Endothelial cell of umbilical vein (primary cell): ENCODE data around the gene SATB2. TPM values are rescaled to one million over a fixed set of nuclear protein-coding genes. Genes with fewer than 3 reads are reported as not detected.

Source experiments
- BruUV-seq: library from RNA; stranded (reverse); fragments of 400-500 nt; replicated peaks from 2 replicates; lab custom pipeline; 2021; lab: Mats Ljungman, UMichigan
- CTCF ChIA-PET: fragments of 300-600, 350-600 bp; sonication (Branson Sonifier 250); formaldehyde crosslinking; loops from one replicate; lab custom pipeline; 2021; ENCODE audit warnings: antibody characterized with exemption, inconsistent platforms; lab: Charles Lee
- POLR2A ChIA-PET: fragments of 300-600, 350-600 bp; sonication (Branson Sonifier 250); formaldehyde crosslinking; loops from one replicate; lab custom pipeline; 2021; ENCODE audit warnings: antibody characterized with exemption, inconsistent platforms; lab: Charles Lee
- DNase-seq: peaks from one replicate; pipeline ENCODE4 v3.0.0-alpha.2; 2011; ENCODE audit warnings: low read depth, low spot score
- FAIRE-seq: peaks from 2 replicates; lab custom pipeline; 2011; peaks lifted over from hg19 to GRCh38; lab: Jason Lieb, UNC
- H2AFZ ChIP-seq: 2 replicates; pipeline ENCODE4 v1.6.0; 2012; ENCODE audit warnings: low read depth, low read length, control low read depth, inconsistent platforms
- H3K27ac ChIP-seq: 2 replicates; pipeline ENCODE4 v1.5.1; 2011; ENCODE audit warnings: low read depth, mild to moderate bottlenecking, control low read depth, low read length, moderate library complexity; ENCODE audit not compliant: insufficient read depth
- H3K27me3 ChIP-seq, 2 experiments: 2 replicates each; pipeline versions ENCODE4 v1.6.0 to v1.6.1; 2011; ENCODE audit warnings: low read length in 2 of 2, mixed read lengths in 1 of 2; ENCODE audit not compliant: control insufficient read depth in 2 of 2, insufficient read depth in 2 of 2
- H3K36me3 ChIP-seq, 2 experiments: 2 replicates in 1 of 2; 3 replicates in 1 of 2; pipeline ENCODE4 v1.5.1; 2011; ENCODE audit warnings: low read length in 2 of 2, mild to moderate bottlenecking in 1 of 2, moderate library complexity in 1 of 2; ENCODE audit not compliant: control insufficient read depth in 2 of 2, insufficient read depth in 2 of 2; ENCODE audit errors: extremely low read depth in 1 of 2
- H3K4me1 ChIP-seq: 3 replicates; pipeline ENCODE4 v1.5.1; 2011; ENCODE audit warnings: mild to moderate bottlenecking, low read length; ENCODE audit not compliant: control insufficient read depth, insufficient read depth; ENCODE audit errors: extremely low read depth
- H3K4me2 ChIP-seq: 2 replicates; pipeline ENCODE4 v1.6.1; 2011; ENCODE audit warnings: low read length, control low read depth, mixed read lengths; ENCODE audit not compliant: insufficient read depth
- H3K4me3 ChIP-seq, 3 experiments: fragments of 200-600 bp in 1 of 3; sonication (generic), shearing (Covaris generic) in 1 of 3; replicated peaks in 1 of 3; 2 replicates each; pipeline ENCODE4 v1.5.1; 2011 to 2016; ENCODE audit warnings: control low read depth in 3 of 3, low read length in 3 of 3, mild to moderate bottlenecking in 2 of 3, inconsistent platforms in 1 of 3, low read depth in 1 of 3, moderate library complexity in 1 of 3; ENCODE audit not compliant: insufficient read depth in 1 of 3
- H3K79me2 ChIP-seq: 2 replicates; pipeline ENCODE4 v1.6.0; 2012; ENCODE audit warnings: low read length, inconsistent platforms; ENCODE audit not compliant: control insufficient read depth, insufficient read depth
- H3K9ac ChIP-seq: replicated peaks from 2 replicates; pipeline ENCODE3; 2011; ENCODE audit warnings: low read length, control low read depth; ENCODE audit not compliant: insufficient read depth; ENCODE audit errors: extremely low read depth
- H3K9me1 ChIP-seq: replicated peaks from 3 replicates; pipeline ENCODE4 v1.6.0; 2011; ENCODE audit warnings: mild to moderate bottlenecking, low read length; ENCODE audit not compliant: control insufficient read depth, insufficient read depth; ENCODE audit errors: extremely low read depth
- H3K9me3 ChIP-seq: replicated peaks from 2 replicates; pipeline ENCODE4 v1.5.1; 2012; ENCODE audit warnings: low read length, inconsistent platforms; ENCODE audit not compliant: control insufficient read depth, insufficient read depth
- H4K20me1 ChIP-seq: replicated peaks from 2 replicates; pipeline ENCODE3; 2011; ENCODE audit warnings: mild to moderate bottlenecking, low read length; ENCODE audit not compliant: control insufficient read depth, insufficient read depth; ENCODE audit errors: extremely low read depth
- CTCF ChIP-seq, 2 donors: IDR thresholded peaks; 1 replicate in 1 of 2; 2 replicates in 1 of 2; pipeline ENCODE4 v1.5.1; 2011; ENCODE audit warnings: low read length in 2 of 2, mild to moderate bottlenecking in 2 of 2, moderate library complexity in 2 of 2, control low read depth in 1 of 2, inconsistent platforms in 1 of 2, low read depth in 1 of 2; ENCODE audit not compliant: insufficient read depth in 1 of 2; ENCODE audit errors: extremely low read depth in 1 of 2
- EZH2 ChIP-seq: IDR thresholded peaks from 2 replicates; pipeline ENCODE4 v1.6.1; 2012; ENCODE audit warnings: borderline replicate concordance, low read depth, mild to moderate bottlenecking, moderate library complexity, low read length, inconsistent platforms; ENCODE audit not compliant: severe bottlenecking
- FOS ChIP-seq: IDR thresholded peaks from 2 replicates; pipeline ENCODE4 v1.6.1; 2011; ENCODE audit warnings: mild to moderate bottlenecking, low read length, moderate library complexity, borderline replicate concordance; ENCODE audit not compliant: insufficient read depth
- GATA2 ChIP-seq: IDR thresholded peaks from 2 replicates; pipeline ENCODE4 v1.7.0; 2011; ENCODE audit warnings: low read depth, mild to moderate bottlenecking, moderate library complexity, mixed read lengths, low read length; ENCODE audit not compliant: insufficient read length, insufficient read depth
- JUN ChIP-seq: IDR thresholded peaks from 2 replicates; pipeline ENCODE4 v1.6.1; 2011; ENCODE audit warnings: borderline replicate concordance, low read depth; ENCODE audit not compliant: insufficient read length, insufficient read depth
- MYC ChIP-seq: IDR thresholded peaks from one replicate; pipeline ENCODE4 v1.6.1; 2011; ENCODE audit warnings: mild to moderate bottlenecking, low read depth, low read length
- POLR2A ChIP-seq: IDR thresholded peaks from 2 replicates; pipeline ENCODE4 v1.6.1; 2012; ENCODE audit warnings: low read depth, mild to moderate bottlenecking, control low read depth, low read length
- POLR2AphosphoS5 ChIP-seq: IDR thresholded peaks from 2 replicates; pipeline ENCODE4 v1.6.1; 2012; ENCODE audit warnings: low read depth, mild to moderate bottlenecking, control low read depth, low read length, moderate library complexity; ENCODE audit not compliant: insufficient read depth
- dilution Hi-C: fragments of 300-500 bp; cut with MboI; formaldehyde crosslinking; loops from one replicate; pipeline ENCODE4 v1.15.0; 2019; ENCODE audit warnings: low sequenced_read_pairs; ENCODE audit not compliant: extremely low pct_ligation_motif_present
- intact Hi-C: fragments of 100-400 bp; cut with micrococcal nuclease; formaldehyde crosslinking; loops from one replicate; pipeline ENCODE4 v1.10.0; 2022
- polyA plus RNA-seq, 4 experiments: library from polyadenylated mRNA; depleted of rRNA in 3 of 4; stranded (reverse) in 3 of 4; unstranded in 1 of 4; fragments of >200 nt; gene quantifications; 2 replicates each; pipeline versions ENCODE4 v1.2.1 to v1.2.3, GENCODE V29; 2011 to 2012; ENCODE audit warnings: missing spikeins in 1 of 4
- total RNA-seq: library from RNA; stranded (reverse); gene quantifications from 2 replicates; pipeline ENCODE4 v1.2.3, GENCODE V29; 2021
- TF ChIP-seq, protein P1 (sequence below): IDR thresholded peaks from 2 replicates; pipeline ENCODE4 v1.6.1; 2011; ENCODE audit not compliant: insufficient read depth, insufficient read length

Gene SATB2
- total and polyA plus RNA-seq, 2 donors (not counting 3 experiments of a cell fraction or from before 2014, with no cell fraction given): 0.47 to 1.1 TPM

DNA sequence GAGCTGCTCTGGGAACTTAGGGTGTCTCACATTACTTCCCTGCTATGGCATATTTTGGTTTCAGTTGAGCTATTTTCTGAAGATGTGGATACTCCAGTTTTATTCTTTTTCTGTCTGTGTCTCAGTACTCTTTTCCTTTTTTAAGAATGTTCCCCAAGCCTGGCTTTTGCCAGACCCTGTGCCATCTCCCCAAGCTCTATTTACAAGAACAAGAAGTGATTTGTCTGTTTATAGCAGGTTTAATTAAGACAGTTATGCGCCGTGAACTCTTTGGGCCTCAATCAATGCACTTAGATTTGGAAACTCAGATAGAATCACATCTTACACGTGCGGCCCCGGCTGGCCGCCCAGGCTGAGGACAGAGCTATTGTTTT, 8.9 kb upstream of the SATB2 start:
- TF ChIP-seq POLR2A (no peak), EZH2 (no peak), GATA2 (no peak), MYC (no peak), CTCF (IDR thresholded peaks at IDR 0.05; ENCODE audit: extremely low read depth in 1 of 2, insufficient read depth in 1 of 2, low read depth in 1 of 2, low read length in 2 of 2) (no peak), JUN (no peak), FOS (no peak), POLR2AphosphoS5 (no peak)
- TF ChIP-seq, protein P1, sequence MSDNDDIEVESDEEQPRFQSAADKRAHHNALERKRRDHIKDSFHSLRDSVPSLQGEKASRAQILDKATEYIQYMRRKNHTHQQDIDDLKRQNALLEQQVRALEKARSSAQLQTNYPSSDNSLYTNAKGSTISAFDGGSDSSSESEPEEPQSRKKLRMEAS: no peak
- intact Hi-C loops: loop anchor here (5.0 to 10.0 kb wide), 2 partner anchors 1094 to 1662 kb away; partner anchors contain the start of gene PLCL1
- H4K20me1 ChIP-seq: no peaks in the 10 kb centered on the region
- dilution Hi-C loops: no loop called here
- ChIA-PET CTCF (interaction anchor here (1.0 to 1.9 kb wide), 4 partner anchors 14 to 1152 kb away, joined by 3 to 8 read pairs (median 4); no protein-coding TSS in a partner anchor), POLR2A (no interaction called here)
- no peak overlapping the region for H3K9ac ChIP-seq
- no peak overlapping the region for H3K4me3 ChIP-seq
- peaks cover 6% of the 10 kb centered on the region for H3K4me1 ChIP-seq
- H3K9me1 ChIP-seq: no peaks in the 10 kb centered on the region
- no peak overlapping the region for H2AFZ ChIP-seq
- no peak for FAIRE-seq
- no peak overlapping the region for H3K27ac ChIP-seq
- no peak for DNase-seq
- no peak overlapping the region for H3K4me2 ChIP-seq
- H3K36me3 ChIP-seq: no peaks in the 10 kb centered on the region
- H3K27me3 ChIP-seq: peaks cover 90 to 99% of the 10 kb centered on the region in 2 experiments
- H3K79me2 ChIP-seq: no peaks in the 10 kb centered on the region
- no peaks in the 10 kb centered on the region for H3K9me3 ChIP-seq
- BruUV-seq: no TSS peak
